Measurements from ENCODE around the gene SNTA1.
"Not testable (repeated sequence)": the region's sequence is repeated elsewhere in the genome, so short reads cannot be mapped to it uniquely, and the experiment has no call there.

SNTA1 gene

GRCh38 chr20:33465481-33466302 lies 22.1 kb upstream of the SNTA1 start:
- no peak for DNase-seq (ENCODE audit: low read depth)

- DNase-seq (ENCODE audit: low read depth), result not testable (repeated sequence)
Observed at GRCh38 chr20:33464759-33465158, 21.2 kb upstream of the SNTA1 start.

- no peak for DNase-seq (ENCODE audit: low read depth)
Observed at GRCh38 chr20:33463332-33464101, 20.0 kb upstream of the SNTA1 start.

- no peak for DNase-seq (ENCODE audit: low read depth)
Observed at GRCh38 chr20:33460711-33461110, 17.1 kb upstream of the SNTA1 start.

- DNase-seq (ENCODE audit: low read depth), result no peak
Observed at GRCh38 chr20:33459599-33459998, 16.0 kb upstream of the SNTA1 start.

- DNase-seq (ENCODE audit: low read depth), result peak; percentile 7
Observed at GRCh38 chr20:33456916-33457642, 13.5 kb upstream of the SNTA1 start.

GRCh38 chr20:33450867-33451266 lies 7.3 kb upstream of the SNTA1 start:
- peak; percentile 17 for DNase-seq (ENCODE audit: low read depth)

- DNase-seq (ENCODE audit: low read depth), result no peak
Observed at GRCh38 chr20:33445881-33446625, 2.5 kb upstream of the SNTA1 start.

- DNase-seq (ENCODE audit: low read depth), result no peak
Observed at GRCh38 chr20:33444797-33445560, 1.4 kb upstream of the SNTA1 start.

- no peak for DNase-seq (ENCODE audit: low read depth)
Observed at GRCh38 chr20:33443006-33443511, 504 bp downstream of the SNTA1 start.

GRCh38 chr20:33442136-33443005 lies 1.2 kb downstream of the SNTA1 start:
- DNase-seq (ENCODE audit: low read depth), result no peak

- DNase-seq (ENCODE audit: low read depth), result no peak
Observed at GRCh38 chr20:33441142-33441955, 2.2 kb downstream of the SNTA1 start.

- DNase-seq (ENCODE audit: low read depth), result not testable (repeated sequence)
Observed at GRCh38 chr20:33440562-33440961, 3.0 kb downstream of the SNTA1 start.

- no peak for DNase-seq (ENCODE audit: low read depth)
Observed at GRCh38 chr20:33438481-33438880, 5.1 kb downstream of the SNTA1 start.

GRCh38 chr20:33437141-33437911 lies 6.2 kb downstream of the SNTA1 start:
- DNase-seq (ENCODE audit: low read depth), result peak; percentile 8

GRCh38 chr20:33434434-33434833 lies 9.1 kb downstream of the SNTA1 start:
- DNase-seq (ENCODE audit: low read depth), result no peak

GRCh38 chr20:33433465-33434234 lies 9.9 kb downstream of the SNTA1 start:
- DNase-seq (ENCODE audit: low read depth), result no peak

Measured in GM04503 (cell line).